Esophagus muscularis mucosa (tissue), 4 donors: ENCODE measurements around the gene DOK3. TPM values are rescaled to one million over a fixed set of nuclear protein-coding genes. Genes with fewer than 3 reads are reported as not detected.

Experiments used
- DNase-seq: peaks from one replicate; pipeline ENCODE4 v3.0.0-alpha.2; 2017; ENCODE audit errors: extremely low spot score
- H3K27ac ChIP-seq, 4 donors: fragments of 200-600 bp; sonication (generic); replicated peaks in 1 of 4; 1 replicate in 3 of 4; 2 replicates in 1 of 4; pipeline ENCODE4 v1.5.1; 2016 to 2019; ENCODE audit warnings: mild to moderate bottlenecking in 1 of 4
- H3K27me3 ChIP-seq, 4 donors: fragments of 200-600 bp; sonication (generic); one replicate each; pipeline versions ENCODE4 v1.5.1 to v1.6.0; 2016 to 2019
- H3K36me3 ChIP-seq, 4 donors: fragments of 200-600 bp; sonication (generic); one replicate each; pipeline ENCODE4 v1.5.1; 2016 to 2019
- H3K4me1 ChIP-seq, 4 donors: fragments of 200-600 bp; sonication (generic); one replicate each; pipeline ENCODE4 v1.5.1; 2016 to 2019
- H3K4me3 ChIP-seq, 4 donors: fragments of 200-600 bp; sonication (generic); 1 replicate in 2 of 4; 2 replicates in 2 of 4; pipeline ENCODE4 v1.5.1; 2016 to 2019; ENCODE audit warnings: mild to moderate bottlenecking in 4 of 4, moderate library complexity in 1 of 4
- H3K9me3 ChIP-seq, 4 donors: fragments of 200-600 bp; sonication (generic); 1 replicate in 3 of 4; 2 replicates in 1 of 4; pipeline ENCODE4 v1.5.1; 2016 to 2019
- CTCF ChIP-seq, 3 experiments: fragments of 200-600 bp in 2 of 3; fragments of 450-650 bp in 1 of 3; sonication (generic) in 2 of 3; IDR thresholded peaks; one replicate each; pipeline ENCODE4 v1.5.1; 2017 to 2019; ENCODE audit warnings: antibody characterized with exemption in 3 of 3, mild to moderate bottlenecking in 2 of 3, moderate library complexity in 1 of 3
- EP300 ChIP-seq: sonication (generic); formaldehyde crosslinking; IDR thresholded peaks from one replicate; pipeline ENCODE4 v1.6.1; 2017; ENCODE audit warnings: antibody characterized with exemption
- POLR2A ChIP-seq: fragments of 450-650 bp; IDR thresholded peaks from one replicate; pipeline ENCODE4 v1.6.1; 2017; ENCODE audit warnings: antibody characterized with exemption, moderate library complexity, mild to moderate bottlenecking, low read depth
- POLR2AphosphoS5 ChIP-seq, 2 donors: sonication (generic); formaldehyde crosslinking; IDR thresholded peaks; one replicate each; pipeline ENCODE4 v1.6.1; 2017; ENCODE audit warnings: antibody characterized with exemption in 2 of 2
- WGBS: methylation state at CpG from one replicate; pipeline ENCODE4 v1.1.5; 2018; 5-methylcytosine and 5-hydroxymethylcytosine counted together
- intact Hi-C: fragments of 100-400 bp; cut with DNase I; formaldehyde crosslinking; loops from one replicate; pipeline ENCODE4 v1.15.1; 2023
- total RNA-seq, 4 donors: library from RNA; depleted of rRNA; stranded (reverse); fragments of >200 nt; gene quantifications; one replicate each; pipeline versions ENCODE4 v1.1.0 to v1.2.1, GENCODE V29; 2016

The DOK3 gene
- total RNA-seq, 4 donors from 2014 or later = 6.7 to 15.2 (median 7.5) TPM

GRCh38 chr5:177490992-177491391 is 18.6 kb downstream of the DOK3 start:
- H3K4me3 ChIP-seq = no peak overlapping the region
- WGBS = 81% methylated on average over 13 of the region's 16 CpGs
- intact Hi-C loops = no loop called here

GRCh38 chr5:177490311-177490991 is 19.2 kb downstream of the DOK3 start:
- no peaks in the 10 kb centered on the region for H3K9me3 ChIP-seq
- WGBS = 59% methylated on average over 15 of the region's 15 CpGs
- no peak for DNase-seq
- peaks cover 44 to 99% (median 93%) of the 10 kb centered on the region in 4 donors for H3K4me1 ChIP-seq
- peaks cover 46 to 88% (median 77%) of the 10 kb centered on the region in 4 donors for H3K36me3 ChIP-seq
- intact Hi-C loops = no loop called here
- TF ChIP-seq POLR2AphosphoS5 (IDR thresholded peaks at IDR 0.05) (peak in 1 of 2 donors; percentile 51), POLR2A (no peak)
- H3K27ac ChIP-seq = peak overlapping the region; percentile 96 to 99 (median 98)
- no peak overlapping the region for H3K4me3 ChIP-seq
- no peaks in the 10 kb centered on the region for H3K27me3 ChIP-seq

More at GRCh38 chr5:177490992-177491391, 18.6 kb downstream of the DOK3 start:
- no peaks in the 10 kb centered on the region for H3K9me3 ChIP-seq
- DNase-seq = no peak
- H3K27ac ChIP-seq = peak overlapping the region; percentile 96 to 99 (median 98)
- no peaks in the 10 kb centered on the region for H3K27me3 ChIP-seq
- no peak for TF ChIP-seq CTCF (IDR thresholded peaks at IDR 0.05)
- no peak for TF ChIP-seq EP300
- no peak for TF ChIP-seq POLR2A
- TF ChIP-seq POLR2AphosphoS5 (IDR thresholded peaks at IDR 0.05) = no peak
- H3K36me3 ChIP-seq = peaks cover 42 to 86% (median 72%) of the 10 kb centered on the region in 4 donors
- peaks cover 49 to 99% (median 93%) of the 10 kb centered on the region in 4 donors for H3K4me1 ChIP-seq

GRCh38 chr5:177489119-177489716 is 20.4 kb downstream of the DOK3 start:
- H3K9me3 ChIP-seq = no peaks in the 10 kb centered on the region
- peaks cover 47 to 93% (median 88%) of the 10 kb centered on the region in 4 donors for H3K36me3 ChIP-seq
- no peaks in the 10 kb centered on the region for H3K27me3 ChIP-seq
- no peak for TF ChIP-seq EP300
- peak in 1 of 2 donors; percentile 20 for TF ChIP-seq POLR2AphosphoS5 (IDR thresholded peaks at IDR 0.05)
- TF ChIP-seq CTCF (IDR thresholded peaks at IDR 0.05) = peak in 1 of 3 experiments; percentile 9
- no peak for TF ChIP-seq POLR2A
- H3K4me3 ChIP-seq = no peak overlapping the region
- DNase-seq = no peak
- 58% methylated on average over 13 of the region's 26 CpGs for WGBS
- intact Hi-C loops = no loop called here
- peaks cover 32 to 99% (median 93%) of the 10 kb centered on the region in 4 donors for H3K4me1 ChIP-seq
- peak overlapping the region; percentile 96 to 99 (median 98) for H3K27ac ChIP-seq

- peak overlapping the region; percentile 96 to 99 (median 98) for H3K27ac ChIP-seq
- WGBS = 69% methylated on average over 9 of the region's 15 CpGs
- no peak overlapping the region for H3K4me3 ChIP-seq
- peaks cover 19 to 99% (median 93%) of the 10 kb centered on the region in 4 donors for H3K4me1 ChIP-seq
- no peaks in the 10 kb centered on the region for H3K9me3 ChIP-seq
- no peak for DNase-seq
- no peaks in the 10 kb centered on the region for H3K27me3 ChIP-seq
- intact Hi-C loops = no loop called here
- TF ChIP-seq POLR2AphosphoS5 (IDR thresholded peaks at IDR 0.05) = peak in 1 of 2 donors; percentile 55
- no peak for TF ChIP-seq EP300
- H3K36me3 ChIP-seq = peaks cover 59 to 96% (median 93%) of the 10 kb centered on the region in 4 donors
Observed at GRCh38 chr5:177487975-177488374, 21.7 kb downstream of the DOK3 start.

- no peak for DNase-seq
- 74% methylated on average over 8 of the region's 8 CpGs for WGBS
- H3K9me3 ChIP-seq = no peaks in the 10 kb centered on the region
- peaks cover 59 to 91% (median 89%) of the 10 kb centered on the region in 4 donors for H3K36me3 ChIP-seq
- peak overlapping the region; percentile 96 to 99 (median 98) for H3K27ac ChIP-seq
- no peak overlapping the region for H3K4me3 ChIP-seq
- peaks cover 11 to 99% (median 92%) of the 10 kb centered on the region in 4 donors for H3K4me1 ChIP-seq
- intact Hi-C loops = no loop called here
- H3K27me3 ChIP-seq = no peaks in the 10 kb centered on the region
- no peak for TF ChIP-seq EP300
- no peak for TF ChIP-seq POLR2A
- no peak for TF ChIP-seq CTCF (IDR thresholded peaks at IDR 0.05)
- peak in 1 of 2 donors; percentile 38 for TF ChIP-seq POLR2AphosphoS5 (IDR thresholded peaks at IDR 0.05)
Observed at GRCh38 chr5:177487144-177487543, 22.5 kb downstream of the DOK3 start.
